ENCODE measurements around the gene LIMS1. TPM values are rescaled to one million over a fixed set of nuclear protein-coding genes. Genes with fewer than 3 reads are reported as not detected.

LIMS1 gene
- 47.1 TPM for polyA plus RNA-seq (2013, experiment 1 of 2)
- polyA plus RNA-seq (2013, experiment 2 of 2): 45.2 TPM

GRCh38 chr2:108533832-108534583 lies at the start of gene LIMS1:
TSS of gene LIMS1 (plus strand) at chr2:108534470. CDS start at chr2:108534563, 93 bp downstream.
- Histone ChIP-seq H2BK5ac (ENCODE audit: low read length) (peak within 1 kb of the TSS; percentile 44), H4K8ac (ENCODE audit: low read depth, low read length) (no peak within 1 kb of the TSS), H2BK120ac (ENCODE audit: low read depth, low read length) (peak within 1 kb of the TSS; percentile 62), H4K5ac (ENCODE audit: low read length) (no peak within 1 kb of the TSS), H3K36me3 (ENCODE audit: control insufficient read depth, insufficient read depth, low read length) (no peaks in the 10 kb centered on the region), H2BK15ac (replicated peaks; ENCODE audit: low read depth) (no peak within 1 kb of the TSS), H3K56ac (ENCODE audit: low read length) (peak within 1 kb of the TSS; percentile 90), H3K18ac (ENCODE audit: low read length) (peak within 1 kb of the TSS; percentile 100), H3K79me1 (ENCODE audit: low read length) (peaks cover 13% of the 10 kb centered on the region), H3K27me3 (ENCODE audit: insufficient read depth, low read length, poor library complexity) (no peaks in the 10 kb centered on the region), H3K4me1 (ENCODE audit: control insufficient read depth, low read depth, low read length) (no peaks in the 10 kb centered on the region), H3K9ac (ENCODE audit: low read length) (peak within 1 kb of the TSS; percentile 91), H3K4ac (ENCODE audit: low read depth, low read length) (peak within 1 kb of the TSS; percentile 95), H3K4me2 (ENCODE audit: low read length) (peak within 1 kb of the TSS; percentile 67), H3K27ac (ENCODE audit: low read depth, low read length) (peak within 1 kb of the TSS; percentile 82), H2AK5ac (ENCODE audit: low read length) (no peak within 1 kb of the TSS), H3K79me2 (ENCODE audit: control insufficient read depth, insufficient read depth, low read length) (peaks cover 33% of the 10 kb centered on the region), H3K23ac (ENCODE audit: low read length) (no peak within 1 kb of the TSS), H3K4me3 (ENCODE audit: low read length) (peak within 1 kb of the TSS; percentile 86)
- no CpG with 5 or more reads among the region's 87 CpGs for WGBS (ENCODE audit: extremely low coverage, insufficient coverage, low lambda C conversion rate)
- peak; percentile 93 for DNase-seq

GRCh38 chr2:108485253-108485652 lies 49.0 kb upstream of the LIMS1 start:
- Histone ChIP-seq H2BK120ac (ENCODE audit: low read depth, low read length) (no peak overlapping the region), H3K4me1 (ENCODE audit: control insufficient read depth, low read depth, low read length) (no peaks in the 10 kb centered on the region), H3K9ac (ENCODE audit: low read length) (no peak overlapping the region), H3K23ac (ENCODE audit: low read length) (no peak overlapping the region), H2BK5ac (ENCODE audit: low read length) (no peak overlapping the region), H3K79me2 (ENCODE audit: control insufficient read depth, insufficient read depth, low read length) (no peaks in the 10 kb centered on the region), H3K4ac (ENCODE audit: low read depth, low read length) (no peak overlapping the region), H3K79me1 (ENCODE audit: low read length) (no peaks in the 10 kb centered on the region), H3K27ac (ENCODE audit: low read depth, low read length) (no peak overlapping the region), H3K27me3 (ENCODE audit: insufficient read depth, low read length, poor library complexity) (no peaks in the 10 kb centered on the region), H3K18ac (ENCODE audit: low read length) (no peak overlapping the region), H4K5ac (ENCODE audit: low read length) (no peak overlapping the region), H3K4me3 (ENCODE audit: low read length) (no peak overlapping the region), H3K36me3 (ENCODE audit: control insufficient read depth, insufficient read depth, low read length) (no peaks in the 10 kb centered on the region), H4K8ac (ENCODE audit: low read depth, low read length) (no peak overlapping the region), H3K4me2 (ENCODE audit: low read length) (no peak overlapping the region), H2BK15ac (replicated peaks; ENCODE audit: low read depth) (no peak overlapping the region), H2AK5ac (ENCODE audit: low read length) (no peak overlapping the region), H3K56ac (ENCODE audit: low read length) (no peak overlapping the region)
- no peak for DNase-seq
- no CpG with 5 or more reads among the region's 2 CpGs for WGBS (ENCODE audit: extremely low coverage, insufficient coverage, low lambda C conversion rate)

- no peak overlapping the region for H3K4me3 ChIP-seq (ENCODE audit: low read length)
- peaks cover 2% of the 10 kb centered on the region for H3K36me3 ChIP-seq (ENCODE audit: control insufficient read depth, insufficient read depth, low read length)
- H3K27me3 ChIP-seq (ENCODE audit: insufficient read depth, low read length, poor library complexity): no peaks in the 10 kb centered on the region
- H3K9ac ChIP-seq (ENCODE audit: low read length): no peak overlapping the region
- H2BK15ac ChIP-seq (replicated peaks; ENCODE audit: low read depth): no peak overlapping the region
- H3K23ac ChIP-seq (ENCODE audit: low read length): no peak overlapping the region
- H3K56ac ChIP-seq (ENCODE audit: low read length): no peak overlapping the region
- H2AK5ac ChIP-seq (ENCODE audit: low read length): no peak overlapping the region
- no peak overlapping the region for H3K18ac ChIP-seq (ENCODE audit: low read length)
- DNase-seq: no peak
- H3K79me1 ChIP-seq (ENCODE audit: low read length): no peaks in the 10 kb centered on the region
- H3K27ac ChIP-seq (ENCODE audit: low read depth, low read length): no peak overlapping the region
- H3K4ac ChIP-seq (ENCODE audit: low read depth, low read length): no peak overlapping the region
- H3K4me1 ChIP-seq (ENCODE audit: control insufficient read depth, low read depth, low read length): no peaks in the 10 kb centered on the region
- H4K5ac ChIP-seq (ENCODE audit: low read length): no peak overlapping the region
- H4K8ac ChIP-seq (ENCODE audit: low read depth, low read length): no peak overlapping the region
- no peaks in the 10 kb centered on the region for H3K79me2 ChIP-seq (ENCODE audit: control insufficient read depth, insufficient read depth, low read length)
- no peak overlapping the region for H3K4me2 ChIP-seq (ENCODE audit: low read length)
- no peak overlapping the region for H2BK5ac ChIP-seq (ENCODE audit: low read length)
- no peak overlapping the region for H2BK120ac ChIP-seq (ENCODE audit: low read depth, low read length)
Measured at GRCh38 chr2:108490506-108491122, 43.7 kb upstream of the LIMS1 start.

GRCh38 chr2:108491848-108492247 lies 42.4 kb upstream of the LIMS1 start:
- H3K18ac ChIP-seq (ENCODE audit: low read length): no peak overlapping the region
- no peak overlapping the region for H3K4ac ChIP-seq (ENCODE audit: low read depth, low read length)
- H3K4me1 ChIP-seq (ENCODE audit: control insufficient read depth, low read depth, low read length): no peaks in the 10 kb centered on the region
- H3K23ac ChIP-seq (ENCODE audit: low read length): no peak overlapping the region
- H4K5ac ChIP-seq (ENCODE audit: low read length): no peak overlapping the region
- H3K27me3 ChIP-seq (ENCODE audit: insufficient read depth, low read length, poor library complexity): no peaks in the 10 kb centered on the region
- no peaks in the 10 kb centered on the region for H3K79me1 ChIP-seq (ENCODE audit: low read length)
- H2AK5ac ChIP-seq (ENCODE audit: low read length): no peak overlapping the region
- H4K8ac ChIP-seq (ENCODE audit: low read depth, low read length): no peak overlapping the region
- H2BK5ac ChIP-seq (ENCODE audit: low read length): no peak overlapping the region
- no peak overlapping the region for H3K9ac ChIP-seq (ENCODE audit: low read length)
- H3K4me3 ChIP-seq (ENCODE audit: low read length): no peak overlapping the region
- no peak overlapping the region for H2BK15ac ChIP-seq (replicated peaks; ENCODE audit: low read depth)
- H3K36me3 ChIP-seq (ENCODE audit: control insufficient read depth, insufficient read depth, low read length): peaks cover 2% of the 10 kb centered on the region
- no peak overlapping the region for H3K56ac ChIP-seq (ENCODE audit: low read length)
- H3K27ac ChIP-seq (ENCODE audit: low read depth, low read length): no peak overlapping the region
- no peaks in the 10 kb centered on the region for H3K79me2 ChIP-seq (ENCODE audit: control insufficient read depth, insufficient read depth, low read length)
- no peak overlapping the region for H3K4me2 ChIP-seq (ENCODE audit: low read length)
- no peak overlapping the region for H2BK120ac ChIP-seq (ENCODE audit: low read depth, low read length)
- no peak for DNase-seq

- Histone ChIP-seq H3K27ac (ENCODE audit: low read depth, low read length) (no peak overlapping the region), H4K5ac (ENCODE audit: low read length) (no peak overlapping the region), H3K27me3 (ENCODE audit: insufficient read depth, low read length, poor library complexity) (no peaks in the 10 kb centered on the region), H3K18ac (ENCODE audit: low read length) (no peak overlapping the region), H3K56ac (ENCODE audit: low read length) (no peak overlapping the region), H3K9ac (ENCODE audit: low read length) (no peak overlapping the region), H3K4me2 (ENCODE audit: low read length) (no peak overlapping the region), H3K4me3 (ENCODE audit: low read length) (no peak overlapping the region), H4K8ac (ENCODE audit: low read depth, low read length) (no peak overlapping the region), H2BK5ac (ENCODE audit: low read length) (no peak overlapping the region), H3K79me2 (ENCODE audit: control insufficient read depth, insufficient read depth, low read length) (no peaks in the 10 kb centered on the region), H3K4me1 (ENCODE audit: control insufficient read depth, low read depth, low read length) (no peaks in the 10 kb centered on the region), H2AK5ac (ENCODE audit: low read length) (no peak overlapping the region), H2BK15ac (replicated peaks; ENCODE audit: low read depth) (no peak overlapping the region), H3K79me1 (ENCODE audit: low read length) (no peaks in the 10 kb centered on the region), H3K36me3 (ENCODE audit: control insufficient read depth, insufficient read depth, low read length) (peaks cover 2% of the 10 kb centered on the region), H2BK120ac (ENCODE audit: low read depth, low read length) (no peak overlapping the region), H3K23ac (ENCODE audit: low read length) (no peak overlapping the region), H3K4ac (ENCODE audit: low read depth, low read length) (no peak overlapping the region)
- DNase-seq: peak; percentile 9
- WGBS (ENCODE audit: extremely low coverage, insufficient coverage, low lambda C conversion rate): no CpG with 5 or more reads among the region's 4 CpGs
Measured at GRCh38 chr2:108492364-108492763, 41.9 kb upstream of the LIMS1 start.
